Sigmoid colon (tissue), 7 donors: ENCODE results near the gene CORO2B. TPM values are rescaled to one million over a fixed set of nuclear protein-coding genes. Genes with fewer than 3 reads are reported as not detected.

Experiments used
- DNase-seq: peaks from one replicate; pipeline ENCODE4 v3.0.0-alpha.2; 2019
- H3K27ac ChIP-seq, 4 donors: fragments of 200-600 bp; sonication (generic); one replicate each; pipeline ENCODE4 v1.5.1; 2016 to 2019; ENCODE audit warnings: mild to moderate bottlenecking in 1 of 4
- H3K27me3 ChIP-seq, 3 donors: fragments of 200-600 bp; sonication (generic); one replicate each; pipeline ENCODE4 v1.5.1; 2019; ENCODE audit warnings: mild to moderate bottlenecking in 1 of 3
- H3K36me3 ChIP-seq, 4 donors: fragments of 200-600 bp; sonication (generic); one replicate each; pipeline ENCODE4 v1.5.1; 2016 to 2019
- H3K4me1 ChIP-seq, 4 donors: fragments of 200-600 bp; sonication (generic); one replicate each; pipeline ENCODE4 v1.5.1; 2017 to 2019
- H3K4me3 ChIP-seq, 4 donors: fragments of 200-600 bp; sonication (generic); one replicate each; pipeline ENCODE4 v1.5.1; 2017 to 2019; ENCODE audit warnings: mild to moderate bottlenecking in 2 of 4, moderate library complexity in 1 of 4
- H3K9me3 ChIP-seq, 4 donors: fragments of 200-600 bp in 3 of 4; sonication (generic) in 3 of 4; one replicate each; pipeline versions ENCODE4 v1.5.1 to v1.6.1; 2013 to 2019
- CTCF ChIP-seq, 4 experiments: fragments of 450-650 bp in 3 of 4; fragments of 200-600 bp in 1 of 4; IDR thresholded peaks; one replicate each; pipeline ENCODE4 v1.5.1; 2016 to 2019; ENCODE audit warnings: antibody characterized with exemption in 4 of 4, mild to moderate bottlenecking in 3 of 4, moderate library complexity in 2 of 4
- EP300 ChIP-seq, 4 donors: sonication (generic); formaldehyde crosslinking; IDR thresholded peaks; one replicate each; pipeline ENCODE4 v1.6.1; 2017; ENCODE audit warnings: antibody characterized with exemption in 4 of 4
- POLR2A ChIP-seq, 2 donors: fragments of 450-650 bp; IDR thresholded peaks; one replicate each; pipeline ENCODE4 v1.6.1; 2016; ENCODE audit warnings: antibody characterized with exemption in 2 of 2, mild to moderate bottlenecking in 2 of 2, moderate library complexity in 2 of 2
- POLR2AphosphoS5 ChIP-seq, 4 donors: sonication (generic); formaldehyde crosslinking; IDR thresholded peaks; one replicate each; pipeline ENCODE4 v1.6.1; 2017; ENCODE audit warnings: antibody characterized with exemption in 4 of 4
- WGBS, 2 donors: extraction: QIAGEN DNeasy Blood & Tissue Kit; methylation state at CpG; one replicate each; pipeline ENCODE4 v1.1.7; 2013; 5-methylcytosine and 5-hydroxymethylcytosine counted together
- intact Hi-C: fragments of 100-400 bp; cut with DNase I; formaldehyde crosslinking; loops from one replicate; pipeline ENCODE4 v1.15.1; 2023
- polyA plus RNA-seq, 3 donors: library from polyadenylated mRNA; stranded (reverse); fragments of 200-250 nt; gene quantifications; one replicate each; pipeline ENCODE4 v1.2.3, GENCODE V29; 2013
- total RNA-seq, 4 donors: library from RNA; depleted of rRNA; stranded (reverse); fragments of >200 nt; gene quantifications; one replicate each; pipeline ENCODE4 v1.1.0, GENCODE V29; 2016
- donor health status: healthy with polysubstance abuse.
- donor health status: Bipolar disorder and iron deficiency.
- donor health status: healthy.

Gene CORO2B
- total and polyA plus RNA-seq, 7 donors = 0.46 to 3.9 (median 3.1) TPM

DNA sequence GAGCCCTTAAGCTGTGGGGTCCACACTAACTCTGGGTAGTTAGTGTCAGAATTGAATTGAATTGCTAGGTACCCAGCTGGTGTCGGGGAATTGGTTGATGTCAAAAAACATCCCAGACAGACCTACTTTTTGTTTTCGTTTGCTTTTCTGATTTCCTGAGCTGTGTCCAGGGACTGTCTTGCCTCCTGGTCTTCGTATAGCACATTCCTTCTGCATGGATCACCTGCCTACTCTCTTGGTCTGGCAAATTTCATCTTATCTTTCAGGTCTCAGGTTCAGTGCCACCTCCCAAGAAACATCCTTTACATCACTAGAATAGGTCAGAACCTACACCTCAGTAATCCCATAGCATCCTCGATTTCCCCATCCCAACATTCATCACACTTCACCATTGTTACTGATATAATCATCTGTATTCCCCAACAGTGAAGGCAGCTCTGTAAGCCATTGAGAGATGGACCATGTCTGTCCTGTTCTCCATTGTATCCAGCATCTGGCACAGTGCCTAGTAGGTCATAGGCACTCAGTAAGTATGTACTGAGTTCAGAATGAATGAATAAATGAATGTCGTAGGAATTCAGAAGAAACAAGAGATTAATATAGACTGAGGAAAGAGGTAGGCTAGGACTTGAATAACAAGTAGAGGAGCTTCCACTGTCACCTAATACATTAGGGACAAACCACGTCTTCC is 160.7 kb downstream of the CORO2B start:
- Histone ChIP-seq H3K4me3 (no peak overlapping the region), H3K9me3 (no peaks in the 10 kb centered on the region), H3K36me3 (no peaks in the 10 kb centered on the region), H3K4me1 (no peaks in the 10 kb centered on the region), H3K27me3 (no peaks in the 10 kb centered on the region), H3K27ac (no peak overlapping the region)
- TF ChIP-seq POLR2AphosphoS5 (IDR thresholded peaks at IDR 0.05) = no peak
- TF ChIP-seq POLR2A (IDR thresholded peaks at IDR 0.05) = no peak
- no peak for TF ChIP-seq EP300 (IDR thresholded peaks at IDR 0.05)
- TF ChIP-seq CTCF (IDR thresholded peaks at IDR 0.05) = no peak
- DNase-seq = peak; percentile 7
- 79 to 82% methylated on average over 6 of the region's 6 CpGs for WGBS, 2 donors
- intact Hi-C loops = no loop called here

DNA sequence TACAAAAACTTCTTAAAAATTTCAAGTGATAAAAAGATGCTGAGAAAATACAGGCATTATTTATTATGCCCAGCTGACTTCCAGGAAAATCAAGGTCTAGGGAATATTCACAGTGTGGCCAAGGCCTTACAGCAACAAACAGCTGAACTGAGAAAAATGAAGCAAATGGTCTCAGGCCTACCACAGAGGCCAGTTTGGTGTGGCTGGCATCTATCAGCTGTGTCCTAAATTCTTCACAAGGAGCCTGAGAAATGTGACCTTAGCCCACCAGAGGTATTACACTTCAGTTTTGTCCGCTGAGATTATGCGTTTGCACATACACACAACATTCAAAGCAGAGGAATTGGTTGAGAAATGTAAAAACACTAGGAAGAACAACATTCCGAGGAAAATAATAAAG is 164.5 kb downstream of the CORO2B start:
- no peak for DNase-seq
- H3K36me3 ChIP-seq = no peaks in the 10 kb centered on the region
- no peaks in the 10 kb centered on the region for H3K4me1 ChIP-seq
- H3K4me3 ChIP-seq = no peak overlapping the region
- TF ChIP-seq EP300 (IDR thresholded peaks at IDR 0.05) (no peak), POLR2A (IDR thresholded peaks at IDR 0.05) (no peak)
- no peaks in the 10 kb centered on the region for H3K27me3 ChIP-seq
- no peaks in the 10 kb centered on the region for H3K9me3 ChIP-seq
- WGBS, 2 donors = 86 to 96% methylated on average over 3 of the region's 3 CpGs
- intact Hi-C loops = no loop called here
- H3K27ac ChIP-seq = no peak overlapping the region

DNA sequence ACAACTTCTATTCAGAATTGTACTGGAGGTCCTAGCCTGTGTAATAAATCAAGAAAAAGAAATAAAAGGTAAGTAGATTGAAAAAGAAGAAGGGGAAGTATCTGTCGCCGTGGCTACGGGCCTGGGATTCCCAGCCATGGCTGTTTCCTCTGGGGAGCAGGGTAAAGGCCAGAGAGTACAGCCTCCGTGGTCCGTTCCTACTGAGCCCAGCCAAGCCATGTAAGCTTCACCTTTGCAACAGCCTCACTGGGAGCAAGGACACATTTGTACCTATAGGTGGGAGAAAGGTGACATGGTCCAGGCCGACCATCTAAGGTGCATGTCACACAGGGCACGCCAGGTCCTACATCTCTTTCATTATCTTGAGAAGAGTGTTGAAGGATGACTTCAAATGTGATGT is 170.6 kb downstream of the CORO2B start:
- Histone ChIP-seq H3K4me3 (no peak overlapping the region), H3K9me3 (no peaks in the 10 kb centered on the region), H3K27me3 (no peaks in the 10 kb centered on the region), H3K4me1 (no peaks in the 10 kb centered on the region), H3K36me3 (no peaks in the 10 kb centered on the region), H3K27ac (no peak overlapping the region)
- no peak for TF ChIP-seq POLR2AphosphoS5 (IDR thresholded peaks at IDR 0.05)
- TF ChIP-seq POLR2A (IDR thresholded peaks at IDR 0.05) = no peak
- TF ChIP-seq CTCF (IDR thresholded peaks at IDR 0.05) = no peak
- no peak for TF ChIP-seq EP300 (IDR thresholded peaks at IDR 0.05)
- whole genome bisulfite sequencing, 2 donors = 80 to 94% methylated on average over 7 of the region's 7 CpGs
- no peak for DNase-seq
- intact Hi-C loops = no loop called here

DNA sequence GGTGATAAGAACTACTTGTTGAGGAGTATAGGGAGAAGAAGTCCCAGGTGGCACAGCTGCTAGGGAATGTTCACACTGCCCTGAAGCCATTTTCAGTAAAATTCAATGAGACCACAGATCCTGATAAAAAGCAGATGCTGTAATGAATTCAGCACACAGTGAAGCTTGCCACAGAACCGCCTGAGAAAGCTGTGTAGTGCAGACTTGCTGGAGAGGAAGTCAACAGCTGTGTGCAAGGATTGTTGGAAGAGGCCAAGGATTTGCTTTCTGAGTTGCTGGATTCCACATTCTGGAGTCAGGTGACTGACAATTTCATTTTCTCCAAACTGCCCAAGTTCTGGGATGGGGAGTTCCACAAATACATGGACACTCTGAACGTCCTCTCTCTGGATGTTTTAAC is 171.0 kb downstream of the CORO2B start:
- WGBS, 2 donors = 72 to 76% methylated on average over 2 of the region's 2 CpGs
- TF ChIP-seq POLR2AphosphoS5 (IDR thresholded peaks at IDR 0.05) (no peak), CTCF (IDR thresholded peaks at IDR 0.05) (no peak), POLR2A (IDR thresholded peaks at IDR 0.05) (no peak), EP300 (IDR thresholded peaks at IDR 0.05) (no peak)
- no peaks in the 10 kb centered on the region for H3K27me3 ChIP-seq
- no peak overlapping the region for H3K27ac ChIP-seq
- H3K9me3 ChIP-seq = no peaks in the 10 kb centered on the region
- no peaks in the 10 kb centered on the region for H3K4me1 ChIP-seq
- DNase-seq = no peak
- intact Hi-C loops = no loop called here
- no peak overlapping the region for H3K4me3 ChIP-seq
- no peaks in the 10 kb centered on the region for H3K36me3 ChIP-seq

DNA sequence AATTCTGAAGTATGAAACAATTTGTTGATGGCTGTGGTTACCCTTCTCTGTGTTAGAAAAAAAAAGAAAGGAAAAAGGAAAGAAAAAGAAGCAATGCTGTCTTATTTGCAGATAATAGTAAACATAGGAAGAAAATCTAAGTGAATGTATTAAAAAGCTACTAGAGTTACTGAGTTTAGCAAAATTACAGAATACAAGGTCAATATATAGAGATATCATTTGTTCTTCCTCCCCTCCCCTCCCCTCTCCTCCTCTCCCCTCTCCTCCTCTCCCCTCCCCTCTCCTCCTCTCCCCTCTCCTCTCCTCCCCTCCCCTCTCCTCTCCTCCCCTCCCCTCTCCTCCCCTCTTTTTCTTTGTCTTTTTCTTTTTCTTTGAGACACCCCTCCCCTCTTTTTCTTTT is 172.8 kb downstream of the CORO2B start:
- Histone ChIP-seq H3K27me3 (no peaks in the 10 kb centered on the region), H3K9me3 (no peaks in the 10 kb centered on the region), H3K4me1 (no peaks in the 10 kb centered on the region), H3K27ac (no peak overlapping the region), H3K36me3 (no peaks in the 10 kb centered on the region), H3K4me3 (no peak overlapping the region)
- intact Hi-C loops = no loop called here
- TF ChIP-seq EP300 (IDR thresholded peaks at IDR 0.05) = no peak
- TF ChIP-seq POLR2AphosphoS5 (IDR thresholded peaks at IDR 0.05) = no peak
- TF ChIP-seq CTCF (IDR thresholded peaks at IDR 0.05) = no peak
- TF ChIP-seq POLR2A (IDR thresholded peaks at IDR 0.05) = no peak
- no peak for DNase-seq
